ENCODE data around the gene SND1.

SND1 gene

GRCh38 chr7:127909424-127910152, 257.6 kb downstream of the SND1 start:
- Histone ChIP-seq H3K4me3 (no peak overlapping the region), H3K27ac (no peak overlapping the region)

- Histone ChIP-seq H3K27ac (no peak overlapping the region), H3K4me3 (no peak overlapping the region)
These were observed 258.7 kb downstream of the SND1 start for GRCh38 chr7:127910670-127911069.

GRCh38 chr7:127911968-127912511, 260.0 kb downstream of the SND1 start:
- Histone ChIP-seq H3K4me3 (no peak overlapping the region), H3K27ac (no peak overlapping the region)

GRCh38 chr7:127912901-127913300, 260.9 kb downstream of the SND1 start:
- no peak overlapping the region for H3K4me3 ChIP-seq

GRCh38 chr7:127913686-127914085, 261.7 kb downstream of the SND1 start:
- H3K27ac ChIP-seq = no peak overlapping the region
- no peak overlapping the region for H3K4me3 ChIP-seq

More at GRCh38 chr7:127912901-127913300, 260.9 kb downstream of the SND1 start:
- no peak overlapping the region for H3K27ac ChIP-seq

- H3K4me3 ChIP-seq = no peak overlapping the region
These were observed 262.7 kb downstream of the SND1 start for GRCh38 chr7:127914693-127915092.

GRCh38 chr7:127916735-127917134, 264.7 kb downstream of the SND1 start:
- H3K4me3 ChIP-seq = no peak overlapping the region
- H3K27ac ChIP-seq = no peak overlapping the region

More at GRCh38 chr7:127914693-127915092, 262.7 kb downstream of the SND1 start:
- no peak overlapping the region for H3K27ac ChIP-seq

- H3K27ac ChIP-seq = no peak overlapping the region
- no peak overlapping the region for H3K4me3 ChIP-seq
These were observed 266.1 kb downstream of the SND1 start for GRCh38 chr7:127918130-127918529.

- H3K4me3 ChIP-seq = no peak overlapping the region
- no peak overlapping the region for H3K27ac ChIP-seq
These were observed 268.9 kb downstream of the SND1 start for GRCh38 chr7:127920787-127921438.

GRCh38 chr7:127922656-127923055, 270.7 kb downstream of the SND1 start:
- H3K4me3 ChIP-seq = no peak overlapping the region
- H3K27ac ChIP-seq = no peak overlapping the region

GRCh38 chr7:127924874-127925273, 272.9 kb downstream of the SND1 start:
- H3K27ac ChIP-seq = no peak overlapping the region
- no peak overlapping the region for H3K4me3 ChIP-seq

GRCh38 chr7:127927348-127927696, 275.3 kb downstream of the SND1 start:
- Histone ChIP-seq H3K27ac (no peak overlapping the region), H3K4me3 (no peak overlapping the region)

GRCh38 chr7:127928222-127928621, 276.2 kb downstream of the SND1 start:
- no peak overlapping the region for H3K4me3 ChIP-seq
- no peak overlapping the region for H3K27ac ChIP-seq

- no peak overlapping the region for H3K4me3 ChIP-seq
- H3K27ac ChIP-seq = no peak overlapping the region
These were observed 276.9 kb downstream of the SND1 start for GRCh38 chr7:127928852-127929251.

- Histone ChIP-seq H3K4me3 (no peak overlapping the region), H3K27ac (no peak overlapping the region)
These were observed 278.6 kb downstream of the SND1 start for GRCh38 chr7:127930341-127931328.

- H3K27ac ChIP-seq = no peak overlapping the region
- H3K4me3 ChIP-seq = no peak overlapping the region
These were observed 280.1 kb downstream of the SND1 start for GRCh38 chr7:127932076-127932475.

GRCh38 chr7:127932496-127932895, 280.5 kb downstream of the SND1 start:
- H3K27ac ChIP-seq = no peak overlapping the region
- no peak overlapping the region for H3K4me3 ChIP-seq

- H3K27ac ChIP-seq = no peak overlapping the region
- H3K4me3 ChIP-seq = no peak overlapping the region
These were observed 281.2 kb downstream of the SND1 start for GRCh38 chr7:127933146-127933545.

GRCh38 chr7:127934711-127935110, 282.7 kb downstream of the SND1 start:
- no peak overlapping the region for H3K27ac ChIP-seq
- H3K4me3 ChIP-seq = no peak overlapping the region

GRCh38 chr7:127935847-127936376, 283.9 kb downstream of the SND1 start:
- Histone ChIP-seq H3K4me3 (no peak overlapping the region), H3K27ac (no peak overlapping the region)

Data from skin epidermis (tissue), 12 donors.